Astrocyte of the spinal cord (primary cell): ENCODE results near the gene EDNRA.
A peak's percentile ranks its signal among the peaks of the same experiment; 100 is the strongest.
"Not testable (repeated sequence)": the region's sequence is repeated elsewhere in the genome, so short reads cannot be mapped to it uniquely, and the experiment has no call there.

Experiments
- DNase-seq: peaks from one replicate; pipeline ENCODE4 v3.0.0; 2011; ENCODE audit warnings: low read depth, low spot score
- H3K4me3 ChIP-seq: 2 replicates; pipeline ENCODE4 v1.5.1; 2011; ENCODE audit warnings: low read depth, mild to moderate bottlenecking, low read length, moderate library complexity
- CTCF ChIP-seq: IDR thresholded peaks from 2 replicates; pipeline ENCODE4 v1.5.1; 2012; ENCODE audit warnings: low read depth, mild to moderate bottlenecking, low read length, inconsistent platforms
- in situ Hi-C: cut with HindIII; loops from 2 replicates; pipeline ENCODE4 v1.10.0; 2017; ENCODE audit warnings: low sequenced_read_pairs

Gene EDNRA

GRCh38 chr4:147480891-147481576, at the start of gene EDNRA:
Gene EDNRA, plus strand, starts transcription at chr4:147481097. Its CDS starts 4,585 bp downstream, at chr4:147485682.
- in situ Hi-C loops: no loop called here
- TF ChIP-seq CTCF: no peak
- peak within 1 kb of the TSS; percentile 59 for H3K4me3 ChIP-seq
- DNase-seq: peak; percentile 63

GRCh38 chr4:147434370-147434769, 46.5 kb upstream of the EDNRA start:
- H3K4me3 ChIP-seq, in situ Hi-C loops, DNase-seq: not testable (repeated sequence)

- no peak for DNase-seq
- no peak overlapping the region for H3K4me3 ChIP-seq
- no peak for TF ChIP-seq CTCF
- in situ Hi-C loops: no loop called here
Measured at GRCh38 chr4:147440442-147440841, 40.5 kb upstream of the EDNRA start.

GRCh38 chr4:147447786-147448185, 33.1 kb upstream of the EDNRA start:
- peak; percentile 41 for DNase-seq
- no peak overlapping the region for H3K4me3 ChIP-seq
- no peak for TF ChIP-seq CTCF
- in situ Hi-C loops: no loop called here

- no peak overlapping the region for H3K4me3 ChIP-seq
- DNase-seq: peak; percentile 49
- TF ChIP-seq CTCF: no peak
- in situ Hi-C loops: no loop called here
Measured at GRCh38 chr4:147453561-147454141, 27.2 kb upstream of the EDNRA start.

GRCh38 chr4:147456706-147457105, 24.2 kb upstream of the EDNRA start:
- in situ Hi-C loops: no loop called here
- TF ChIP-seq CTCF: no peak

GRCh38 chr4:147461161-147461560, 19.7 kb upstream of the EDNRA start:
- DNase-seq: peak; percentile 26
- in situ Hi-C loops: no loop called here
- TF ChIP-seq CTCF: no peak
- no peak overlapping the region for H3K4me3 ChIP-seq

More at GRCh38 chr4:147456706-147457105, 24.2 kb upstream of the EDNRA start:
- H3K4me3 ChIP-seq: no peak overlapping the region
- DNase-seq: no peak
